Endodermal cell (in vitro differentiated cells): ENCODE measurements around the gene CDPF1. TPM values are rescaled to one million over a fixed set of nuclear protein-coding genes. Genes with fewer than 3 reads are reported as not detected.

Experiments used
- DNase-seq: peaks from one replicate; pipeline ENCODE4 v3.0.0-alpha.2; 2017
- H3K27ac ChIP-seq: 2 replicates; pipeline ENCODE4 v1.5.1; 2013; ENCODE audit warnings: mild to moderate bottlenecking, low read depth, low read length, moderate library complexity
- H3K27me3 ChIP-seq: 2 replicates; pipeline ENCODE4 v1.6.1; 2013; ENCODE audit warnings: mild to moderate bottlenecking, low read length, moderate library complexity; ENCODE audit not compliant: insufficient read depth, control insufficient read depth, poor library complexity, severe bottlenecking
- H3K36me3 ChIP-seq: 2 replicates; pipeline ENCODE4 v1.7.0; 2013; ENCODE audit warnings: mild to moderate bottlenecking, low read length, moderate library complexity; ENCODE audit not compliant: control insufficient read depth, insufficient read depth
- H3K4me1 ChIP-seq: one replicate; pipeline ENCODE4 v1.7.0; 2013; ENCODE audit warnings: low read length; ENCODE audit not compliant: control insufficient read depth, insufficient read depth
- H3K4me3 ChIP-seq: 2 replicates; pipeline ENCODE4 v1.5.1; 2013; ENCODE audit warnings: mild to moderate bottlenecking, low read length, moderate library complexity
- H3K9ac ChIP-seq: 2 replicates; pipeline ENCODE4 v1.6.1; 2013; ENCODE audit warnings: mild to moderate bottlenecking, low read length, moderate library complexity; ENCODE audit not compliant: poor library complexity, severe bottlenecking; ENCODE audit errors: extremely low read depth
- H3K9me3 ChIP-seq: 2 replicates; pipeline ENCODE4 v1.6.1; 2013; ENCODE audit warnings: mild to moderate bottlenecking, low read length, moderate library complexity; ENCODE audit not compliant: control insufficient read depth
- H3K27ac Mint-ChIP-seq: 2 replicates; pipeline ENCODE4 v1.8.0; 2020; ENCODE audit warnings: mixed read lengths
- H3K27me3 Mint-ChIP-seq: 2 replicates; pipeline ENCODE4 v1.8.0; 2021; ENCODE audit warnings: mild to moderate bottlenecking, mixed read lengths; ENCODE audit not compliant: insufficient read depth
- H3K36me3 Mint-ChIP-seq: 2 replicates; pipeline ENCODE4 v1.8.0; 2020; ENCODE audit warnings: low read depth, mixed read lengths
- H3K4me1 Mint-ChIP-seq: 2 replicates; pipeline ENCODE4 v1.8.0; 2020; ENCODE audit warnings: mixed read lengths
- H3K4me3 Mint-ChIP-seq: 2 replicates; pipeline ENCODE4 v1.8.0; 2020; ENCODE audit warnings: mild to moderate bottlenecking, moderate library complexity, mixed read lengths
- H3K9me3 Mint-ChIP-seq: 2 replicates; pipeline ENCODE4 v1.8.0; 2020; ENCODE audit warnings: mild to moderate bottlenecking, mixed read lengths
- CTCF ChIP-seq: fragments of 200-600 bp; sonication (generic); conservative IDR thresholded peaks from 2 replicates; pipeline ENCODE4 v1.5.0; 2021; ENCODE audit warnings: antibody characterized with exemption, mild to moderate bottlenecking
- WGBS, 2 experiments: methylation state at CpG; one replicate each; pipeline versions ENCODE4 v1.1.5 to v1.1.7; 2013; ENCODE audit warnings: missing lambda C conversion rate in 2 of 2, mixed read lengths in 1 of 2; ENCODE audit not compliant: insufficient coverage in 1 of 2, insufficient read length in 1 of 2; 5-methylcytosine and 5-hydroxymethylcytosine counted together
- total RNA-seq, 2 donors: library from RNA; stranded (reverse); fragmentation: NEBNext Ultra II Directional in 1 of 2; extraction: Animal tissue kit (Norgen Biotek cat#: 25700) in 1 of 2; gene quantifications; 2 replicates in 1 of 2; 3 replicates in 1 of 2; pipeline ENCODE4 v1.2.1, GENCODE V29; 2021

The CDPF1 gene
- total RNA-seq, 2 donors from 2014 or later = 11.3 to 15.1 TPM

GRCh38 chr22:46230262-46230901 is 19.7 kb downstream of the CDPF1 start:
- no peaks in the 10 kb centered on the region for H3K9me3 ChIP-seq
- WGBS, 2 experiments = 93 to 95% methylated on average over 8 to 13 of the region's 13 CpGs
- no peak overlapping the region for H3K4me3 ChIP-seq
- no peak overlapping the region for H3K9ac ChIP-seq
- no peaks in the 10 kb centered on the region for H3K27me3 Mint-ChIP-seq
- H3K36me3 Mint-ChIP-seq = peaks cover 16% of the 10 kb centered on the region
- H3K4me3 Mint-ChIP-seq = no peak overlapping the region
- H3K27ac Mint-ChIP-seq = no peak overlapping the region
- no peaks in the 10 kb centered on the region for H3K9me3 Mint-ChIP-seq
- H3K4me1 Mint-ChIP-seq = no peaks in the 10 kb centered on the region
- no peak for DNase-seq
- no peaks in the 10 kb centered on the region for H3K36me3 ChIP-seq
- no peaks in the 10 kb centered on the region for H3K4me1 ChIP-seq
- H3K27ac ChIP-seq = no peak overlapping the region
- H3K27me3 ChIP-seq = no peaks in the 10 kb centered on the region
- no peak for TF ChIP-seq CTCF

GRCh38 chr22:46229701-46230100 is 20.4 kb downstream of the CDPF1 start:
- no peaks in the 10 kb centered on the region for H3K4me1 ChIP-seq
- no peak for TF ChIP-seq CTCF
- Mint-ChIP-seq H3K9me3 (no peaks in the 10 kb centered on the region), H3K27ac (no peak overlapping the region), H3K36me3 (peaks cover 16% of the 10 kb centered on the region), H3K27me3 (no peaks in the 10 kb centered on the region), H3K4me1 (no peaks in the 10 kb centered on the region), H3K4me3 (no peak overlapping the region)
- H3K9me3 ChIP-seq = no peaks in the 10 kb centered on the region
- WGBS, 2 experiments = 96 to 97% methylated on average over 8 of the region's 8 CpGs
- no peaks in the 10 kb centered on the region for H3K36me3 ChIP-seq
- no peaks in the 10 kb centered on the region for H3K27me3 ChIP-seq
- no peak overlapping the region for H3K9ac ChIP-seq
- no peak overlapping the region for H3K27ac ChIP-seq
- H3K4me3 ChIP-seq = no peak overlapping the region
- DNase-seq = no peak

GRCh38 chr22:46226577-46226976 is 23.5 kb downstream of the CDPF1 start:
- Histone ChIP-seq H3K36me3 (no peaks in the 10 kb centered on the region), H3K4me1 (no peaks in the 10 kb centered on the region), H3K9ac (no peak overlapping the region), H3K9me3 (no peaks in the 10 kb centered on the region), H3K27ac (no peak overlapping the region), H3K27me3 (no peaks in the 10 kb centered on the region), H3K4me3 (no peak overlapping the region)
- Mint-ChIP-seq H3K4me1 (no peaks in the 10 kb centered on the region), H3K27ac (no peak overlapping the region), H3K36me3 (peaks cover 14% of the 10 kb centered on the region), H3K9me3 (no peaks in the 10 kb centered on the region), H3K4me3 (no peak overlapping the region), H3K27me3 (no peaks in the 10 kb centered on the region)
- no peak for DNase-seq
- TF ChIP-seq CTCF = no peak
- 89 to 94% methylated on average over 6 to 7 of the region's 7 CpGs for WGBS, 2 experiments
